Activated CD8-positive, alpha-beta memory T cell treated with anti-CD3 and anti-CD28 coated beads, Interleukin-2, amount 10 ng/mL, durations not matched to agents 7 days and 5 days (primary cell): Measurements from ENCODE around the gene ZNF385A. TPM values are rescaled to one million over a fixed set of nuclear protein-coding genes. Genes with fewer than 3 reads are reported as not detected.

Source experiments
- ATAC-seq: fragments of 150-1000 bp; cut with Tn5 transposase; one replicate; pipeline ENCODE4 v1.10.0; 2021; ENCODE audit warnings: moderate library complexity
- CTCF ChIA-PET: fragments of 350-600 bp; sonication (Branson Sonifier 250); formaldehyde crosslinking; loops from one replicate; lab custom pipeline; 2021; ENCODE audit warnings: antibody characterized with exemption; lab: Charles Lee
- DNase-seq: peaks from one replicate; pipeline ENCODE4 v3.0.0-alpha.2; 2020
- H3K27ac Mint-ChIP-seq: one replicate; pipeline ENCODE4 v1.8.0; 2021; ENCODE audit warnings: mild to moderate bottlenecking, mixed read lengths
- H3K27me3 Mint-ChIP-seq: one replicate; pipeline ENCODE4 v1.8.0; 2021; ENCODE audit warnings: mixed read lengths
- H3K36me3 Mint-ChIP-seq: one replicate; pipeline ENCODE4 v1.8.0; 2021; ENCODE audit warnings: mild to moderate bottlenecking, mixed read lengths
- H3K4me1 Mint-ChIP-seq: one replicate; pipeline ENCODE4 v1.8.0; 2021; ENCODE audit warnings: mixed read lengths
- H3K4me3 Mint-ChIP-seq: one replicate; pipeline ENCODE4 v1.8.0; 2021; ENCODE audit warnings: mild to moderate bottlenecking, moderate library complexity, mixed read lengths
- H3K9me3 Mint-ChIP-seq: one replicate; pipeline ENCODE4 v1.8.0; 2022; ENCODE audit warnings: low read depth, mixed read lengths
- total RNA-seq, 2 experiments: library from RNA; stranded (reverse); gene quantifications; one replicate each; pipeline ENCODE4 v1.2.3, GENCODE V29; 2021

Gene ZNF385A
- total RNA-seq, 2 experiments from 2014 or later, result 0.30 to 0.91 TPM

DNA sequence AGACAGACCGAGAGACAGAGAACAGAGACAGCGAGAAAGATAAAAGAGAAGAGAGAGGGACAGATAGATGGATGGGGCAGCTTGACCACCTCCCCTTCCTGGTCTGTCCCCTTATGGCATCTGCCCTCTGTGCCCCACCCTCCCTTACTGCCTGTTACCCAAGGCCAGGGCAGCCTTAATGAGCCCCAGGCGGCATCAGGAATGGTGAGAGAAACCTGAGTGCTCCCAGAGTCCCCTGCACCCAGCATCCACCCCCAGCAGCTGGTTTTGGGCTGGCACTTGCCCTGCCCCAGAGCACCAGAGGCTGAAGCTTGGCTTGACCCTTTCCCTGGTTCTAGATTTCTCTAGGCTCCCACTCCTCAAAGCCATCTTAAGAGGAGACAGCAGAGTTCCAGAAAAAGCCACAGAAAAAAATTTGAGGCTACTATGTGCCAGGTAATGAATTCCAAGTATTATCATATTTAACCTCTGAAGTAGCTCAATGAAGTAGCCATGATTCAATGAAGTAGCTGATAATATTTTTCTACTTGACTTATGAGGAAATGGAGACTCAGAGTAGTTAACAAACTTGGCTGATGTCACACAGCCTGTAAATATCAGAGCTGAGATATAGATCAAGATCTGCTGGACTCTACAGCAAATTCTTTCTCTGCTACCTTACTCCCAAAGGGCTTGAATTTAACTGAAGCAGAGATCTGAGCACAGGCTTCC, 2.0 kb upstream of the ZNF385A start:
- Mint-ChIP-seq H3K27me3 (no peaks in the 10 kb centered on the region), H3K4me3 (no peak overlapping the region), H3K36me3 (no peaks in the 10 kb centered on the region), H3K9me3 (no peaks in the 10 kb centered on the region), H3K27ac (no peak overlapping the region), H3K4me1 (peaks cover 6% of the 10 kb centered on the region)
- no peak for DNase-seq
- no peak for ATAC-seq
- CTCF ChIA-PET, result interaction anchor here (1.0 to 9.9 kb wide), 9 partner anchors 8 to 171 kb away, joined by 3 to 76 read pairs (median 4); partner anchors contain the start of gene COPZ1

DNA sequence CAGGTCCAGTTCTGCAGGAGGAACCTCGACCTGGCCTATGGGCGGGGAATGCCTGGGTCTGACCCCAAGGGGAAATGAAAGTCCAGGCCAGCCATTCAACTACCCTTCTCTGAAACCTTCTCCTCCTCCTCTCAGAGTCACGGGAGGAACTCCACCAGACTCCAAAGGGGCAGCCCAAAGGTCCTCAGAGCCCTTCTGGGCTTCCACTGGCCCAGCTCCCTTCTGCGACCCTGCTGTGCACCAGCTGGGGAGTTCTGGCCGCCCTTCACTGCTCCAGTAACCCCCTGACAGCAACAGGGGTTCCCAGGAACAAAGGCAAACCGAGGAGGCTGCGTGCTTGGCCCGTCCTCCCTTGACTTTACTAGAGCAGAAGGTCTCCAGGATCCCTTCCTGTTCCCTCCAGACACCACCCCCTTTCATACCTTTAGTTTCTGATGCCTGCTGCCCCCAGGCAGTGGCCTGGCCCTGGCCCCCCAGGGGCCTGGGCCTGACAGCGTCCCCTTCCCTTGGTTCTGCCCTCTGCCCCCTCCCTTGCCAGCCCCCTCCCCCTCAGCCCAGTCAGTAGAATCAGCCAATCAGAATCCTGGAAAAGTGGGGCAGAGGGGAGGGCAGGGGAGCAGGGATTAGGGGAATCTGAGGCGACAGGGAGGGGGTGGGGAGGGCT, 850 bp upstream of the ZNF385A start:
- Mint-ChIP-seq H3K4me1 (peaks cover 6% of the 10 kb centered on the region), H3K9me3 (no peaks in the 10 kb centered on the region), H3K27ac (no peak overlapping the region), H3K4me3 (no peak overlapping the region), H3K27me3 (no peaks in the 10 kb centered on the region), H3K36me3 (no peaks in the 10 kb centered on the region)
- ATAC-seq, result no peak
- DNase-seq, result no peak
- CTCF ChIA-PET, result interaction anchor here (0.7 to 9.9 kb wide), 6 partner anchors 12 to 170 kb away, joined by 3 to 76 read pairs (median 4); partner anchors contain the start of gene COPZ1

- CTCF ChIA-PET, result interaction anchor here (1.0 to 9.9 kb wide), 9 partner anchors 9 to 89 kb away, joined by 3 to 76 read pairs (median 5); no protein-coding TSS in a partner anchor
- H3K9me3 Mint-ChIP-seq, result no peaks in the 10 kb centered on the region
- H3K27me3 Mint-ChIP-seq, result no peaks in the 10 kb centered on the region
- DNase-seq, result no peak
- H3K4me1 Mint-ChIP-seq, result peaks cover 8% of the 10 kb centered on the region
- ATAC-seq, result no peak
- no peak overlapping the region for H3K27ac Mint-ChIP-seq
- no peak overlapping the region for H3K4me3 Mint-ChIP-seq
- no peaks in the 10 kb centered on the region for H3K36me3 Mint-ChIP-seq
These were observed 1.4 kb downstream of the ZNF385A start for GRCh38 chr12:54383041-54383609.

- no peak overlapping the region for H3K4me3 Mint-ChIP-seq
- DNase-seq (no peak), ATAC-seq (no peak)
- CTCF ChIA-PET, result interaction anchor here (0.7 to 9.9 kb wide), 19 partner anchors 9 to 698 kb away, joined by 3 to 76 read pairs (median 9); partner anchors contain the start of gene COPZ1
- no peak overlapping the region for H3K27ac Mint-ChIP-seq
- peaks cover 8% of the 10 kb centered on the region for H3K4me1 Mint-ChIP-seq
- no peaks in the 10 kb centered on the region for H3K9me3 Mint-ChIP-seq
- no peaks in the 10 kb centered on the region for H3K27me3 Mint-ChIP-seq
- no peaks in the 10 kb centered on the region for H3K36me3 Mint-ChIP-seq
These were observed 3.4 kb downstream of the ZNF385A start for GRCh38 chr12:54381136-54381535.

- Mint-ChIP-seq H3K4me3 (no peak overlapping the region), H3K36me3 (no peaks in the 10 kb centered on the region), H3K27ac (peak overlapping the region; percentile 8), H3K9me3 (no peaks in the 10 kb centered on the region), H3K4me1 (peaks cover 8% of the 10 kb centered on the region), H3K27me3 (no peaks in the 10 kb centered on the region)
- ATAC-seq (peak; percentile 98), DNase-seq (peak; percentile 92)
- CTCF ChIA-PET, result interaction anchor here (0.6 to 9.9 kb wide), 48 partner anchors 7 to 613 kb away, joined by 3 to 76 read pairs (median 5); partner anchors contain the start of genes CBX5 and COPZ1
These were observed 4.9 kb downstream of the ZNF385A start for GRCh38 chr12:54379398-54380201.

DNA sequence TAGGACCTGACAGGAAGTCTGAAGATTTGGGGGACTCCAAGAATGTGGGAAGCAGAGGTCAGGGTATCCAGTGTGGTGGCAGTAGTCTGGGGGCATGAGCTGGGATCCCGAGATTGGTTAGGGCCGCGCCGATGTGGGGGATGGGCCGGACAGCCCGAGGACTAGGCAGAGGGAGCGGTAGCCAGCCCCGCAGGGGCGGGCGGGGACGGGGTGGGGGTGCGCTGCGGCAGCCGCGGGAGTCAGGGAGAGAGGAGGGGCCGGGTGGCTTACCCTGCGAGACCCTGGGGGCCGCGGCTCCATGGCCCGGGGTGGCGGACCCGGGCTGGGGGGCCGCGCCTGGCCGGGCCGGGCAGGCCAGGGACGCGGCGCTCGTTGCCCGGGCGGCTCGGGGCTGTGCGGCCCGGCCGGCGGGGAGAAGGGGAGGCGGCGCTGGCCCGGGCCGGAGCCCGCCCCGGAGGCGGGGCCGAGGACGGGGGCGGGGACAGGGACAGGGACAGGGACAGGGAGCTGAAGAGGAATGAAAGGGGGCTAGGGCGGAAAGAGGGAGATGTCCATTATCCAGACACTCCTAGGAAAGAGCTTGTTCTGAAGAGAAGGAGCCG, 5.6 kb downstream of the ZNF385A start:
- ATAC-seq, result peak; percentile 11
- no peak for DNase-seq
- Mint-ChIP-seq H3K9me3 (no peaks in the 10 kb centered on the region), H3K27ac (no peak overlapping the region), H3K27me3 (no peaks in the 10 kb centered on the region), H3K4me3 (no peak overlapping the region), H3K36me3 (no peaks in the 10 kb centered on the region), H3K4me1 (peaks cover 8% of the 10 kb centered on the region)
- CTCF ChIA-PET, result interaction anchor here (0.6 to 9.9 kb wide), 41 partner anchors 7 to 614 kb away, joined by 3 to 76 read pairs (median 5); partner anchors contain the start of genes CBX5 and COPZ1

GRCh38 chr12:54377797-54378515, 6.6 kb downstream of the ZNF385A start:
- Mint-ChIP-seq H3K9me3 (no peaks in the 10 kb centered on the region), H3K4me1 (peaks cover 4% of the 10 kb centered on the region), H3K36me3 (no peaks in the 10 kb centered on the region), H3K27me3 (no peaks in the 10 kb centered on the region), H3K4me3 (no peak overlapping the region), H3K27ac (no peak overlapping the region)
- DNase-seq (no peak), ATAC-seq (no peak)
- CTCF ChIA-PET, result interaction anchor here (1.4 to 9.9 kb wide), 10 partner anchors 9 to 163 kb away, joined by 3 to 76 read pairs (median 24); no protein-coding TSS in a partner anchor

DNA sequence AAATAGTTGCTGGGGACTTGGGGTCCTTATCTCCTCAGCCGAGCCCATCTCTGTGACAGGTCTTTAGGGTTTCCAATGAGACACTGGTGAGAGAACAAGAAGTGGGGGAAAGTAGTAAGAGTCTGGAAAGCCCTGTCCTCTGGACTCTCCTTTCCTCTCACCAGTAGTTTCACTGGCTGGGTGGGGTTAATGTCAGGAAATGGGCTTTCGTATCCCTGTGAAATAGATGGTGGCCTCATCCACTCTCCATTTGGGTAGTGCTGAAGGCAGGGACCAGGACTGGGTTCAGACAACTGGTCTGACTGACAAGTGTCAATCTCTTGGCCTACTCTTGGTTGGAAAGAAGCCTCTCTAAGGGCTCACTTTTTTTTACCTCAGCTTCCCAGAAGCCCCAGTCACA, 7.5 kb downstream of the ZNF385A start:
- CTCF ChIA-PET, result interaction anchor here (0.5 to 5.2 kb wide), 5 partner anchors 10 to 124 kb away, joined by 3 to 52 read pairs (median 3); no protein-coding TSS in a partner anchor

DNA sequence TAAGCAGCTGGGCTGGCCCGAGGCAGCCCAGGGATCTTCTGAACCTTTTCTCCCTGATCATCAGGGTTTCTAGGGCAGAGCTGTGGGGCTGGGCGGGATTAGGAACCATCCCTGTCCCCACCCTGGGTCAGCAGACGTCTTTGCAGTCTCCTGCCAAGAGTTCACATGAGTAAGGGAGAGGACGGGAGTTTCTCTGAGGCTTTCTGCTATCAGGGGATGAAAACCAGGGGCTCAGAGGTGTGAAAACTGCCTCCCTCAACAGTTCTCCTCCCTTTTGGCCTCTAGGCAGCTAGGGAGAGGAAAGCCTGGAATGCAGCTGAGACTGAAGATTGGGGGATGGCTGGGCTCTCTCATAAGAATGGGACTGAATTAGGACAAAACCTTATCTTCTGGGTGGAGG, 7.9 kb downstream of the ZNF385A start:
- Mint-ChIP-seq H3K4me1 (peaks cover 5% of the 10 kb centered on the region), H3K36me3 (no peaks in the 10 kb centered on the region)
- CTCF ChIA-PET, result interaction anchor here (0.5 to 5.2 kb wide), 7 partner anchors 10 to 185 kb away, joined by 3 to 52 read pairs (median 3); no protein-coding TSS in a partner anchor

More for the DNA sequence above, 7.5 kb downstream of the ZNF385A start:
- H3K9me3 Mint-ChIP-seq, result no peaks in the 10 kb centered on the region
- H3K4me3 Mint-ChIP-seq, result no peak overlapping the region
- H3K27me3 Mint-ChIP-seq, result peaks cover 3% of the 10 kb centered on the region
- no peak for DNase-seq
- H3K27ac Mint-ChIP-seq, result no peak overlapping the region
- ATAC-seq, result no peak
- peaks cover 4% of the 10 kb centered on the region for H3K4me1 Mint-ChIP-seq
- H3K36me3 Mint-ChIP-seq, result no peaks in the 10 kb centered on the region

GRCh38 chr12:54375259-54375579, 9.3 kb downstream of the ZNF385A start:
- CTCF ChIA-PET, result interaction anchor here (1.5 to 5.1 kb wide), 2 partner anchors 25 to 64 kb away, joined by 3 to 23 read pairs; no protein-coding TSS in a partner anchor
- Mint-ChIP-seq H3K27me3 (peaks cover 3% of the 10 kb centered on the region), H3K4me1 (peaks cover 5% of the 10 kb centered on the region), H3K27ac (no peak overlapping the region), H3K36me3 (no peaks in the 10 kb centered on the region), H3K4me3 (no peak overlapping the region), H3K9me3 (no peaks in the 10 kb centered on the region)
- no peak for ATAC-seq
- DNase-seq, result no peak

More for the DNA sequence above, 7.9 kb downstream of the ZNF385A start:
- no peak overlapping the region for H3K27ac Mint-ChIP-seq
- H3K27me3 Mint-ChIP-seq, result peaks cover 3% of the 10 kb centered on the region
- no peaks in the 10 kb centered on the region for H3K9me3 Mint-ChIP-seq
- no peak for DNase-seq
- no peak overlapping the region for H3K4me3 Mint-ChIP-seq
- no peak for ATAC-seq

DNA sequence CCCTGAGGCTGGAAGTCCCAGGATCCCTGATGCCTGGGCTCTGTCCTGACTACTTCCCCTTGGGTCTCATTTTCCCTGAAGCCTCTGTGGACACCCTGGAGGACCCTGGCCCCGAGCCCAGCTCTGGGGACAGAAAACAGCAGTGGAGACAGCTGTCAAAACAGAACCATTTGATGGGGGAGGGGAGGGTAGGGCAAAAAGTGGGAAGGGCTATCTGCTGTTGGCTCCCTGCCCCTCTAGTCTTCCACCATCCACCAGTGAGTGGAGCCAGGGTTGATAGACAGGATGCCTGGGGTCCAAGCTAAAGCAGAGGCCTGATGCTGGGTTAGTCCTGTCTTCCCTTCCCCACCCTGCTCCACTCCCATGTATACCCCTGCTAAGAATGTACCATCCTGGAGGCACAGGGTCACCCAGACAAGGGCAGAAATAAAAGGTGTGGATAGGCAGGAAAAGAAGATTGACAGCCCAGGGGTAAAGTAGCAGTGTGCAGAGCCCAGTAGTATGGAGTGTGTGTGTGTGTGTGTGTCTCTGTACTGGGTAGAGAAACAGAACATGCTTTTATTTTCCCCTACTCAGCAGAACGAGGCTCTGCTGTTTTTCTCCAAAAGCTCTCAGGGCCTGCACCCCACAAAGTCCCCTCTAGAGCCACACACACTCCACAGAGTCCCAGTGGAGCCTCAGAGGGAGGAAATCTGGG, 9.8 kb downstream of the ZNF385A start:
- Mint-ChIP-seq H3K9me3 (no peaks in the 10 kb centered on the region), H3K4me3 (no peak overlapping the region), H3K36me3 (no peaks in the 10 kb centered on the region), H3K27ac (no peak overlapping the region), H3K4me1 (peaks cover 5% of the 10 kb centered on the region), H3K27me3 (peaks cover 3% of the 10 kb centered on the region)
- CTCF ChIA-PET, result interaction anchor here (1.1 to 5.1 kb wide), 4 partner anchors 38 to 83 kb away, joined by 3 to 23 read pairs (median 4); no protein-coding TSS in a partner anchor
- DNase-seq, result no peak
- no peak for ATAC-seq
